HG03575 (cell line): ENCODE data around the gene ABI1.
"Not testable (repeated sequence)": the region's sequence is repeated elsewhere in the genome, so short reads cannot be mapped to it uniquely, and the experiment has no call there.

Source experiments
- ATAC-seq: cut with Tn5 transposase; IDR thresholded peaks from one replicate; pipeline ENCODE4 v1.9.1; 2021; ENCODE audit not compliant: unreplicated experiment, insufficient number of reproducible peaks, low FRiP score; ENCODE audit errors: extremely low read depth

The ABI1 gene

GRCh38 chr10:26810435-26811026 lies 50.2 kb downstream of the ABI1 start:
- ATAC-seq, result no peak

GRCh38 chr10:26809973-26810372 lies 50.8 kb downstream of the ABI1 start:
- ATAC-seq, result no peak

- ATAC-seq, result no peak
Measured at GRCh38 chr10:26807532-26807931, 53.2 kb downstream of the ABI1 start.

GRCh38 chr10:26806557-26806956 lies 54.2 kb downstream of the ABI1 start:
- ATAC-seq, result no peak

- ATAC-seq, result no peak
Measured at GRCh38 chr10:26805567-26806245, 55.1 kb downstream of the ABI1 start.

GRCh38 chr10:26804418-26805393 lies 56.1 kb downstream of the ABI1 start:
- ATAC-seq, result no peak

- ATAC-seq, result no peak
Measured at GRCh38 chr10:26803849-26804248, 56.9 kb downstream of the ABI1 start.

GRCh38 chr10:26802527-26802926 lies 58.2 kb downstream of the ABI1 start:
- no peak for ATAC-seq

GRCh38 chr10:26801831-26802230 lies 58.9 kb downstream of the ABI1 start:
- ATAC-seq, result no peak

GRCh38 chr10:26801274-26801673 lies 59.5 kb downstream of the ABI1 start:
- ATAC-seq, result no peak

GRCh38 chr10:26800468-26800867 lies 60.3 kb downstream of the ABI1 start:
- ATAC-seq, result no peak

- no peak for ATAC-seq
Measured at GRCh38 chr10:26799342-26799741, 61.4 kb downstream of the ABI1 start.

- ATAC-seq, result no peak
Measured at GRCh38 chr10:26798298-26798697, 62.5 kb downstream of the ABI1 start.

- ATAC-seq, result no peak
Measured at GRCh38 chr10:26797340-26797739, 63.4 kb downstream of the ABI1 start.

- no peak for ATAC-seq
Measured at GRCh38 chr10:26792758-26793495, 67.8 kb downstream of the ABI1 start.

- no peak for ATAC-seq
Measured at GRCh38 chr10:26790221-26790995, 70.3 kb downstream of the ABI1 start.

- not testable (repeated sequence) for ATAC-seq
Measured at GRCh38 chr10:26789779-26790178, 71.0 kb downstream of the ABI1 start.

- no peak for ATAC-seq
Measured at GRCh38 chr10:26787362-26787761, 73.4 kb downstream of the ABI1 start.
